Measurements from ENCODE around the gene SMIM14.

GRCh38 chr4:39544580-39545315, 93.9 kb downstream of the SMIM14 start:
- TF ChIP-seq CTCF (IDR thresholded peaks at IDR 0.05; ENCODE audit: low read depth, low read length) (no peak), POLR2A (IDR thresholded peaks at IDR 0.05; ENCODE audit: extremely low read depth, insufficient read length) (no peak), MAX (IDR thresholded peaks at IDR 0.05; ENCODE audit: low read depth, low read length) (no peak), MYC (IDR thresholded peaks at IDR 0.05; ENCODE audit: low read depth, low read length) (no peak)
